SU-DHL-6 (cell line): ENCODE measurements around the gene TNNC1.

Source experiments
- EZH2phosphoT487 ChIP-seq: fragments of 200-600 bp; sonication (generic), shearing (Covaris generic); conservative IDR thresholded peaks from 2 replicates; pipeline ENCODE4 v1.6.1; 2018; ENCODE audit warnings: mild to moderate bottlenecking, antibody characterized with exemption, low read length, moderate library complexity, mixed read lengths
- TF ChIP-seq, protein P1 (sequence below): fragments of 200-600 bp; sonication (generic); IDR thresholded peaks from one replicate; pipeline ENCODE4 v1.5.1; 2017; ENCODE audit warnings: antibody characterized with exemption, mild to moderate bottlenecking, low read length, moderate library complexity; ENCODE audit not compliant: insufficient read depth, poor library complexity, severe bottlenecking

DNA sequence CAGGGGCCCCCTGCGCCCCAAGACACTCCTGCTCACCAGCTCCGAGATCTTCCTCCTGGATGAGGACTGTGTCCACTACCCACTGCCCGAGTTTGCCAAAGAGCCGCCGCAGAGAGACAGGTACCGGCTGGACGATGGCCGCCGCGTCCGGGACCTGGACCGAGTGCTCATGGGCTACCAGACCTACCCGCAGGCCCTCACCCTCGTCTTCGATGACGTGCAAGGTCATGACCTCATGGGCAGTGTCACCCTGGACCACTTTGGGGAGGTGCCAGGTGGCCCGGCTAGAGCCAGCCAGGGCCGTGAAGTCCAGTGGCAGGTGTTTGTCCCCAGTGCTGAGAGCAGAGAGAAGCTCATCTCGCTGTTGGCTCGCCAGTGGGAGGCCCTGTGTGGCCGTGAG is 38.2 kb upstream of the TNNC1 start:
- TF ChIP-seq, protein P1, sequence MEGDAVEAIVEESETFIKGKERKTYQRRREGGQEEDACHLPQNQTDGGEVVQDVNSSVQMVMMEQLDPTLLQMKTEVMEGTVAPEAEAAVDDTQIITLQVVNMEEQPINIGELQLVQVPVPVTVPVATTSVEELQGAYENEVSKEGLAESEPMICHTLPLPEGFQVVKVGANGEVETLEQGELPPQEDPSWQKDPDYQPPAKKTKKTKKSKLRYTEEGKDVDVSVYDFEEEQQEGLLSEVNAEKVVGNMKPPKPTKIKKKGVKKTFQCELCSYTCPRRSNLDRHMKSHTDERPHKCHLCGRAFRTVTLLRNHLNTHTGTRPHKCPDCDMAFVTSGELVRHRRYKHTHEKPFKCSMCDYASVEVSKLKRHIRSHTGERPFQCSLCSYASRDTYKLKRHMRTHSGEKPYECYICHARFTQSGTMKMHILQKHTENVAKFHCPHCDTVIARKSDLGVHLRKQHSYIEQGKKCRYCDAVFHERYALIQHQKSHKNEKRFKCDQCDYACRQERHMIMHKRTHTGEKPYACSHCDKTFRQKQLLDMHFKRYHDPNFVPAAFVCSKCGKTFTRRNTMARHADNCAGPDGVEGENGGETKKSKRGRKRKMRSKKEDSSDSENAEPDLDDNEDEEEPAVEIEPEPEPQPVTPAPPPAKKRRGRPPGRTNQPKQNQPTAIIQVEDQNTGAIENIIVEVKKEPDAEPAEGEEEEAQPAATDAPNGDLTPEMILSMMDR: no peak
- TF ChIP-seq EZH2phosphoT487: no peak
